Transverse colon (tissue), 4 donors: ENCODE data around the gene PTPRG. TPM values are rescaled to one million over a fixed set of nuclear protein-coding genes. Genes with fewer than 3 reads are reported as not detected.

Experiments used
- DNase-seq: peaks from one replicate; pipeline ENCODE4 v3.0.0-alpha.2; 2019
- H3K27ac ChIP-seq, 4 donors: fragments of 200-600 bp; sonication (generic); 2 replicates each; pipeline ENCODE4 v1.5.1; 2016 to 2018; ENCODE audit warnings: inconsistent platforms in 4 of 4
- H3K27me3 ChIP-seq: fragments of 200-600 bp; sonication (generic); 2 replicates; pipeline ENCODE4 v1.5.1; 2017; ENCODE audit warnings: inconsistent platforms
- H3K36me3 ChIP-seq, 4 donors: fragments of 200-600 bp; sonication (generic); 2 replicates each; pipeline ENCODE4 v1.5.1; 2017 to 2019; ENCODE audit warnings: inconsistent platforms in 4 of 4
- H3K4me1 ChIP-seq, 4 donors: fragments of 200-600 bp; sonication (generic); 2 replicates each; pipeline ENCODE4 v1.5.1; 2017 to 2020; ENCODE audit warnings: inconsistent platforms in 4 of 4
- H3K4me3 ChIP-seq, 4 donors: fragments of 200-600 bp; sonication (generic); 1 replicate in 1 of 4; 2 replicates in 3 of 4; pipeline versions ENCODE4 v1.5.1 to v1.6.1; 2017 to 2019; ENCODE audit warnings: inconsistent platforms in 4 of 4
- H3K9me3 ChIP-seq, 2 donors: fragments of 200-600 bp; sonication (generic); 2 replicates each; pipeline ENCODE4 v1.5.1; 2017 to 2019; ENCODE audit warnings: inconsistent platforms in 2 of 2
- EP300 ChIP-seq: sonication (generic); formaldehyde crosslinking; IDR thresholded peaks from one replicate; pipeline ENCODE4 v1.6.1; 2017; ENCODE audit warnings: antibody characterized with exemption, low read depth
- POLR2A ChIP-seq: fragments of 450-650 bp; IDR thresholded peaks from one replicate; pipeline ENCODE4 v1.6.1; 2016; ENCODE audit warnings: antibody characterized with exemption, mild to moderate bottlenecking, moderate library complexity
- POLR2AphosphoS5 ChIP-seq, 3 donors: sonication (generic); formaldehyde crosslinking; IDR thresholded peaks; one replicate each; pipeline ENCODE4 v1.6.1; 2016; ENCODE audit warnings: antibody characterized with exemption in 3 of 3
- whole genome bisulfite sequencing, 2 donors: methylation state at CpG; one replicate each; pipeline ENCODE4 v1.1.5; 2018; ENCODE audit warnings: low coverage in 1 of 2; 5-methylcytosine and 5-hydroxymethylcytosine counted together
- in situ Hi-C, 4 donors: fragments of 200-750 bp; cut with MboI; loops; one replicate each; pipeline versions ENCODE4 v1.15.0 to v1.15.1; 2017; ENCODE audit warnings: low sequenced_read_pairs in 3 of 4, low pct_ligation_motif_present in 1 of 4, low pct_unique_long_range_greater_than_20kb in 1 of 4
- intact Hi-C: fragments of 100-400 bp; cut with DNase I; formaldehyde crosslinking; loops from one replicate; pipeline ENCODE4 v1.15.1; 2023; ENCODE audit warnings: low total_unique reads
- total RNA-seq, 4 donors: library from RNA; depleted of rRNA; stranded (reverse); fragments of >200 nt; gene quantifications; one replicate each; pipeline ENCODE4 v1.1.0, GENCODE V29; 2016
- TF ChIP-seq, protein P1 (sequence below), 5 experiments: fragments of 200-600 bp in 3 of 5; fragments of 450-650 bp in 2 of 5; sonication (generic) in 3 of 5; IDR thresholded peaks; 1 replicate in 2 of 5; 2 replicates in 3 of 5; pipeline ENCODE4 v1.5.1; 2016 to 2017; ENCODE audit warnings: antibody characterized with exemption in 5 of 5, inconsistent platforms in 3 of 5, mild to moderate bottlenecking in 2 of 5, moderate library complexity in 1 of 5

The PTPRG gene
- total RNA-seq, 4 donors from 2014 or later = 29.2 to 83.4 (median 41.6) TPM

DNA sequence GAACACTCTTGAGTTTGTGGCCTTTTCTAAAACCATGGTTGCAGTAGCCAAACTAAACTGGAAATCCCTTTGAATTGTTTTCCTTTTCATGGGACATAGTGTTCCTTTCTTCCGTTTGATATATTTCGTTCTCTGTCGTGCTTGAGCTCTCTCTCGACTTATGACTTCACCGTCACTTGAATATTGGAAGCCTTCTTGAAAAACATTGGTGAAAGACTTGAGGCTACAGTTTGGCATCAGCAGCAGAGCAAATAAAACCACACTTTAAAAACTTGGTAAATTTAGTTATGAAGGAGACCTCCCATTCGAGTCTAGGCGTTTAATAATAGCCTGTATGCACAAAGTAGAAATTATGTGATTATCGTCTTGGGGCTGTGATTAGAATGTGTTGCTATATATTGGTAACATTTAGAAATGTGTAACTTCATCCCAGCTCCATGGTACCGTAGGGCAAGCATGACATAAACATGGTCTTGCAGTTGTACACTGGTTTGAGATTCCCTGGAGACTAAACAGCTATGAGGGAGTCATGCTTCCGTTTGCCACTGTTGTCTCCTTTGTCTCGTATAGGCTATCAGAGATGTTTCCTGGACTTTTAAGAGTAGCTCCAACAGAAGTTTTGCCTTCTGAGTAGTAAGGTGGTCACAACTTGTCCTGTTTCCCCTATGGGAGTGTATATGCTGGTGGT is 122.3 kb downstream of the PTPRG start:
- Histone ChIP-seq H3K4me1 (peaks cover 3 to 42% (median 10%) of the 10 kb centered on the region in 4 donors), H3K36me3 (no peaks in the 10 kb centered on the region), H3K4me3 (no peak overlapping the region), H3K27me3 (no peaks in the 10 kb centered on the region), H3K9me3 (no peaks in the 10 kb centered on the region), H3K27ac (peak overlapping the region in 2 of 4 donors; percentile 8 to 21)
- intact Hi-C loops = no loop called here
- in situ Hi-C loops = no loop called here
- TF ChIP-seq POLR2A (no peak), EP300 (no peak), POLR2AphosphoS5 (IDR thresholded peaks at IDR 0.05) (peak in 1 of 3 donors; percentile 17)
- TF ChIP-seq, protein P1, sequence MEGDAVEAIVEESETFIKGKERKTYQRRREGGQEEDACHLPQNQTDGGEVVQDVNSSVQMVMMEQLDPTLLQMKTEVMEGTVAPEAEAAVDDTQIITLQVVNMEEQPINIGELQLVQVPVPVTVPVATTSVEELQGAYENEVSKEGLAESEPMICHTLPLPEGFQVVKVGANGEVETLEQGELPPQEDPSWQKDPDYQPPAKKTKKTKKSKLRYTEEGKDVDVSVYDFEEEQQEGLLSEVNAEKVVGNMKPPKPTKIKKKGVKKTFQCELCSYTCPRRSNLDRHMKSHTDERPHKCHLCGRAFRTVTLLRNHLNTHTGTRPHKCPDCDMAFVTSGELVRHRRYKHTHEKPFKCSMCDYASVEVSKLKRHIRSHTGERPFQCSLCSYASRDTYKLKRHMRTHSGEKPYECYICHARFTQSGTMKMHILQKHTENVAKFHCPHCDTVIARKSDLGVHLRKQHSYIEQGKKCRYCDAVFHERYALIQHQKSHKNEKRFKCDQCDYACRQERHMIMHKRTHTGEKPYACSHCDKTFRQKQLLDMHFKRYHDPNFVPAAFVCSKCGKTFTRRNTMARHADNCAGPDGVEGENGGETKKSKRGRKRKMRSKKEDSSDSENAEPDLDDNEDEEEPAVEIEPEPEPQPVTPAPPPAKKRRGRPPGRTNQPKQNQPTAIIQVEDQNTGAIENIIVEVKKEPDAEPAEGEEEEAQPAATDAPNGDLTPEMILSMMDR (IDR thresholded peaks at IDR 0.05) = no peak
- WGBS, 2 donors = 85 to 95% methylated on average over 4 to 11 of the region's 11 CpGs
- no peak for DNase-seq

GRCh38 chr3:61684386-61684785 is 123.0 kb downstream of the PTPRG start:
- in situ Hi-C loops = no loop called here
- H3K27me3 ChIP-seq = no peaks in the 10 kb centered on the region
- no peaks in the 10 kb centered on the region for H3K9me3 ChIP-seq
- H3K4me3 ChIP-seq = no peak overlapping the region
- DNase-seq = no peak
- TF ChIP-seq POLR2AphosphoS5 (IDR thresholded peaks at IDR 0.05) = no peak
- no peak for TF ChIP-seq EP300
- TF ChIP-seq POLR2A = no peak
- H3K27ac ChIP-seq = peak overlapping the region in 1 of 4 donors; percentile 21
- intact Hi-C loops = no loop called here
- H3K4me1 ChIP-seq = peaks cover 3 to 42% (median 10%) of the 10 kb centered on the region in 4 donors
- H3K36me3 ChIP-seq = no peaks in the 10 kb centered on the region
- WGBS, 2 donors = 60 to 76% methylated on average over 1 to 3 of the region's 3 CpGs

GRCh38 chr3:61685755-61686154 is 124.4 kb downstream of the PTPRG start:
- TF ChIP-seq POLR2AphosphoS5 (IDR thresholded peaks at IDR 0.05) (no peak), POLR2A (no peak), EP300 (no peak)
- TF ChIP-seq, protein P1 (IDR thresholded peaks at IDR 0.05) = no peak
- Histone ChIP-seq H3K4me3 (no peak overlapping the region), H3K36me3 (no peaks in the 10 kb centered on the region), H3K27ac (no peak overlapping the region), H3K27me3 (no peaks in the 10 kb centered on the region), H3K9me3 (no peaks in the 10 kb centered on the region), H3K4me1 (peaks cover 3 to 42% (median 10%) of the 10 kb centered on the region in 4 donors)
- 63 to 76% methylated on average over 4 to 9 of the region's 9 CpGs for WGBS, 2 donors
- in situ Hi-C loops (no loop called here), intact Hi-C loops (no loop called here)
- DNase-seq = peak; percentile 20

GRCh38 chr3:61686228-61686648 is 124.9 kb downstream of the PTPRG start:
- Histone ChIP-seq H3K4me3 (no peak overlapping the region), H3K36me3 (no peaks in the 10 kb centered on the region), H3K9me3 (no peaks in the 10 kb centered on the region), H3K27me3 (no peaks in the 10 kb centered on the region), H3K27ac (no peak overlapping the region), H3K4me1 (peaks cover 3 to 42% (median 10%) of the 10 kb centered on the region in 4 donors)
- TF ChIP-seq EP300 (no peak), POLR2AphosphoS5 (IDR thresholded peaks at IDR 0.05) (no peak)
- intact Hi-C loops = no loop called here
- in situ Hi-C loops = no loop called here
- WGBS, 2 donors = 91% methylated on average over 3 of the region's 3 CpGs; no CpG with 5 or more reads in 1 of the 2 donors
- DNase-seq = no peak

DNA sequence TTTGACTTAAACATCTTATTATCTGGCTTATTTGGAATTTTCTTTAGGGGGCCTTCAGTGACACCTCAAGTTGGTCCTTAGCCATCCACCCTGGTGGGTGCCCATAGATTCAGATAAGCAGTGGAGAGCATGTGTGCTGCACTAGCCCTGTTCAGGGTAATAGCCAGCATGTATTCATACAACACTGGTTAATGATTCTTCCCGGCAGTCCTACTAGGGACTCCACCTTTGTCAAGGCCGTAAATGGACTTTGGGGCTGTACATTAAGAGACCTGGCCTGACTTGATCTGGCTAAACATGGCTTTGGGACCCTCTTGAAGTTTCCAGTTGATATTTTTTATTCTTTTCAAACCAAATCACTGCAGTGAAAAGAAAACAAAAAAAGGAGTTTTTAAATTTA is 125.8 kb downstream of the PTPRG start:
- no peak for TF ChIP-seq POLR2AphosphoS5 (IDR thresholded peaks at IDR 0.05)
- TF ChIP-seq EP300 = no peak
- TF ChIP-seq POLR2A = no peak
- TF ChIP-seq, protein P1 (IDR thresholded peaks at IDR 0.05) = no peak
- Histone ChIP-seq H3K4me3 (no peak overlapping the region), H3K27ac (no peak overlapping the region), H3K36me3 (no peaks in the 10 kb centered on the region), H3K9me3 (no peaks in the 10 kb centered on the region), H3K4me1 (peaks cover 3 to 42% (median 10%) of the 10 kb centered on the region in 4 donors), H3K27me3 (no peaks in the 10 kb centered on the region)
- WGBS, 2 donors = 55 to 73% methylated on average over 2 of the region's 2 CpGs
- in situ Hi-C loops (no loop called here), intact Hi-C loops (no loop called here)
- DNase-seq = peak; percentile 21
